Cardiac fibroblast (primary cell): ENCODE data around the gene SKIDA1.
A peak's percentile ranks its signal among the peaks of the same experiment; 100 is the strongest.

ENCODE experiments used
- DNase-seq, 2 donors: peaks; one replicate each; pipeline versions ENCODE4 v3.0.0 to v3.0.0-alpha.2; 2010; ENCODE audit warnings: low read depth in 2 of 2
- H3K4me3 ChIP-seq, 2 donors: replicated peaks in 1 of 2; 1 replicate in 1 of 2; 2 replicates in 1 of 2; pipeline ENCODE4 v1.5.1; 2011; ENCODE audit warnings: low read depth in 2 of 2, low read length in 2 of 2, mild to moderate bottlenecking in 2 of 2, moderate library complexity in 1 of 2
- CTCF ChIP-seq: IDR thresholded peaks from one replicate; pipeline ENCODE4 v1.5.1; 2011; ENCODE audit warnings: low read depth, mild to moderate bottlenecking, low read length, inconsistent platforms

The SKIDA1 gene

GRCh38 chr10:21497177-21497807 is 28.2 kb downstream of the SKIDA1 start:
- DNase-seq = peak; percentile 64 to 93
- H3K4me3 ChIP-seq = peak overlapping the region; percentile 74 to 94
- TF ChIP-seq CTCF = no peak

- peak; percentile 41 to 45 for DNase-seq
These were observed 28.9 kb downstream of the SKIDA1 start for GRCh38 chr10:21496343-21497176.

GRCh38 chr10:21495752-21496342 is 29.6 kb downstream of the SKIDA1 start:
- peak overlapping the region; percentile 74 to 94 for H3K4me3 ChIP-seq
- peak; percentile 48 for TF ChIP-seq CTCF
- peak; percentile 84 to 93 for DNase-seq

More at GRCh38 chr10:21496343-21497176, 28.9 kb downstream of the SKIDA1 start:
- TF ChIP-seq CTCF = peak; percentile 33
- peak overlapping the region; percentile 74 to 94 for H3K4me3 ChIP-seq

DNA sequence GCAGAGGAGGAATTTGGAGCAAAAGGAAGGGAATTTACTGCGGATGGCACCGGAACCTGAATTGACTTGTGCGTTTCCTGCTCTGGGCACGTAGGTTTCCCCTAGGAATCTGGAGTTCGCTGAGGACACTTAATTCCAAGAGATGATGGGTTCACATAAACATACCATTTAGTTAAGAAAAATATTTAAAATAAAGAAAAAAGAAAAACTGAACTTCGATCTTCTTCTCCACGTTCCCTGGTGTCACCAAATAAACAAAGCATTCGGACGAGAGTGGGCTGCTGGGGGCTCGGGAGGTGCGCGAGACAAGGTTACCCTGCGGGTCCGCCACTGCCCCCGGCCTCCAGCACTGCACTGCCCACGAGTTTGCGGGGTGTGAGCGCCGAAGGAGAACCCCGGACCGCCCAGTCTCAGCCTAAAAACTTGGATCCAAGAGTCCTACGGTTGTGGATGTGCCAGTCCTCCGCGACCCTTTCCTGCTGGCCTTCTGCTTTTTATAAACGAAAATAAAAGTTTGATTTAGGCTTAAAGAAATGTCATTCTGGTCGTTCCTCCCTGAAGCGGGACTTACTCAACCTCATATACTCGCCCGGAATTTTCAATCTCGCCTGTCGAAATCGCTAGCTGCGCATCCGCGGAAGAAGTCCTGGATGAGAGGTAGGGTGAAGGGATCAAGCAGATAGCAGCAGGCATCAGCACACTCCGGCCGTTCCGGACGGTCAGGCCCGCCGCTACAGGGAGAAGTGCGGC is 30.3 kb downstream of the SKIDA1 start:
- H3K4me3 ChIP-seq = peak overlapping the region; percentile 74 to 94
- TF ChIP-seq CTCF = no peak
- no peak for DNase-seq

DNA sequence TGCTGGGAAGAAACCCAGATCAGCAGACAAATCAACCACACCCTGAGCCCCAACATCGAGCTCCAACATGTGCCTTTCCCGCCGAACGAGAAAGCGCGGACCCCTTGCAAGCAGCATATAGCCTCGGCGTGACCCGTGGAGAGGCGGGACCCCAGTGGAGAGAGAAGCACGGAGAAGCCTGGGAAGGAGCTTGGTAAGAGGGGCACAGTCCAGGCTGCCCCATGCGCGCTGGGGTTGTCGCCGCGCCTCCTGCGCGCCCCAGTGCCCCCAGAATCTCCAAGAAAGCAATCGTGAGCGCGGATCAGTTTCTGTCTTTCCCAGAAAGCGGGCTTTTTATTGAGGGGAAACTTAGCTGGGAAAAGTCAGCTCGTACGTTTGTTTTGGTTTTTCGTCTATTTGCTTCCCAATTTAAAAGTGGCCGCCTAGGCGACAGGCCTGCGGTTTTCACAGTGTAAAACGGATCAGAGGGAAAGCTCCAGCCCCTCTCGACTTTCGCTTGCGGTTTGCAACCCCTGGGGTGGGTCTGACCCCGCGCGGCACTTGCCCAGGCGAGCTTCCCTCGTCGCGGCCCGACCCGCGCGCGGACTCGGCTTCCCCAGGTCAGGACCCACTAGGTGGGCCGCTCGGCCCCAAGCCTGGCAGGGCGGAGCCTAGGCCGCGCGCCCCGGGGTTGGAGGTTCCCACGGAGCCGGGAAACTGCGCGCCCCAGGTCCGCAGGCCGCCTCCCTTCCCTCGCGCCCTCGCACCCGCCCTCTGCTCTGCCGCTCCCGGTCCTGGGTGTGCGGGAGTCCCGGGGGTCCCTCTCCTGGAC is 31.1 kb downstream of the SKIDA1 start:
- peak overlapping the region; percentile 74 to 94 for H3K4me3 ChIP-seq
- peak; percentile 39 to 63 for DNase-seq
- TF ChIP-seq CTCF = no peak

DNA sequence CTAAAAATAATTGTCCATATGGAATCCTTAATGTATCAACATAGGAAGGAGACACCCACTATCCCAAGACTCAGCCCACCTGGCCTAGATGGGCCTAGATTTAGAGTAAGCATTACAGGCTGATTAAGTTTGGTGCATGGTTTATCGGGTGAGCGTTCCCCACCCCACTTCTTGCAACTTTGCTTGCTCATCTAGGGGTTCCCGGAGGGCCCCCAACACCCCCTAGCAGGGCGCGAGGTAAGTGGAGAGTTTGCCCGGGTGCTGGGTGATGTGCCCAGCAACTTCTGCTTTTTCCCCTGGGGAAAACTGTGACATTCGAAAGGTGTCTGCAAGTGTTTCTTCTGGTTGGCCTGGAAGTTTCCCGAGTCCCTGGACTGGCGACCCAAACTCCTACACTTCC is 31.7 kb downstream of the SKIDA1 start:
- no peak overlapping the region for H3K4me3 ChIP-seq
- DNase-seq = no peak
- no peak for TF ChIP-seq CTCF
